ENCODE data around the gene PDE8A. TPM values are rescaled to one million over a fixed set of nuclear protein-coding genes. Genes with fewer than 3 reads are reported as not detected.

PDE8A gene
- total and polyA plus RNA-seq, 2 experiments from 2014 or later: 5.6 to 7.5 TPM

GRCh38 chr15:85154061-85154460, 172.4 kb downstream of the PDE8A start (continued):
- TF ChIP-seq ZNF462 (CRISPR knock-in tag; IDR thresholded peaks at IDR 0.05): no peak

GRCh38 chr15:85155360-85155759, 173.7 kb downstream of the PDE8A start:
- Mint-ChIP-seq H3K9me3 (no peaks in the 10 kb centered on the region), H3K27ac (no peak overlapping the region), H3K4me3 (no peak overlapping the region), H3K4me1 (peaks cover 19% of the 10 kb centered on the region), H3K36me3 (ENCODE audit: low read depth) (no peaks in the 10 kb centered on the region), H3K27me3 (ENCODE audit: insufficient read depth, low read depth, poor library complexity) (no peaks in the 10 kb centered on the region)
- H2AFZ ChIP-seq: no peak overlapping the region
- H4K20me1 ChIP-seq (replicated peaks; ENCODE audit: insufficient read depth): no peaks in the 10 kb centered on the region
- H3K79me2 ChIP-seq (replicated peaks; ENCODE audit: insufficient read depth): no peaks in the 10 kb centered on the region
- H3K4me1 ChIP-seq (ENCODE audit: insufficient read depth): no peaks in the 10 kb centered on the region
- H3K27ac ChIP-seq (ENCODE audit: low read depth): no peak overlapping the region
- H3F3A ChIP-seq (replicated peaks; ENCODE audit: low read depth): no peaks in the 10 kb centered on the region
- no peaks in the 10 kb centered on the region for H3K36me3 ChIP-seq (ENCODE audit: insufficient read depth)
- no peaks in the 10 kb centered on the region for H3K9me2 ChIP-seq (ENCODE audit: insufficient read depth)
- no peak for DNase-seq (ENCODE audit: low spot score)
- H3K4me2 ChIP-seq: no peak overlapping the region
- ATAC-seq: no peak
- H3K27me3 ChIP-seq (ENCODE audit: insufficient read depth): no peaks in the 10 kb centered on the region
- no peak overlapping the region for H3K4me3 ChIP-seq
- no peak for TF ChIP-seq ZNF114 (CRISPR knock-in tag; IDR thresholded peaks at IDR 0.05)
- TF ChIP-seq REST (IDR thresholded peaks at IDR 0.05; ENCODE audit: unreplicated experiment): no peak
- no peak for TF ChIP-seq STAT1 (IDR thresholded peaks at IDR 0.05; ENCODE audit: unreplicated experiment)
- TF ChIP-seq EZH2 (IDR thresholded peaks at IDR 0.05; ENCODE audit: low read depth, unreplicated experiment): no peak
- TF ChIP-seq ETS1 (IDR thresholded peaks at IDR 0.05): no peak
- TF ChIP-seq EZH2phosphoT487 (IDR thresholded peaks at IDR 0.05; ENCODE audit: unreplicated experiment): no peak
- no peak for TF ChIP-seq CTCF (conservative IDR thresholded peaks at IDR 0.05; ENCODE audit: low read depth in 2 of 2)
- no peak for TF ChIP-seq JUNB (IDR thresholded peaks at IDR 0.05; ENCODE audit: unreplicated experiment)
- TF ChIP-seq NANOG (IDR thresholded peaks at IDR 0.05; ENCODE audit: borderline replicate concordance): no peak
- TF ChIP-seq CREB1 (CRISPR knock-in tag; IDR thresholded peaks at IDR 0.05; ENCODE audit: low read depth): no peak
